ENCODE data around the gene TNFSF4. TPM values are rescaled to one million over a fixed set of nuclear protein-coding genes. Genes with fewer than 3 reads are reported as not detected.

TNFSF4 gene
- polyA plus RNA-seq, 1 donor (not counting 4 experiments of a cell fraction or from before 2014, with no cell fraction given) = 1.2 TPM

- H3K27ac ChIP-seq (ENCODE audit: control insufficient read depth, insufficient read depth, low read length) = no peak overlapping the region
- no peaks in the 10 kb centered on the region for H3K9me1 ChIP-seq (ENCODE audit: control insufficient read depth, extremely low read depth, insufficient read depth, low read length)
- FAIRE-seq (no peak), DNase-seq (ENCODE audit: low read depth, low spot score) (no peak)
- H3K4me2 ChIP-seq (ENCODE audit: control insufficient read depth, extremely low read depth, insufficient read depth, low read depth, low read length) = no peak overlapping the region
- no peak overlapping the region for H3K4me3 ChIP-seq (ENCODE audit: control insufficient read depth in 2 of 3, extremely low read depth in 1 of 3, insufficient read depth in 2 of 3, low read depth in 1 of 3, low read length in 3 of 3)
- no peaks in the 10 kb centered on the region for H3K4me1 ChIP-seq (ENCODE audit: control insufficient read depth, extremely low read depth, insufficient read depth, low read length)
- no peak overlapping the region for H3K9ac ChIP-seq (ENCODE audit: control insufficient read depth, extremely low read depth, insufficient read depth, low read length)
- no peaks in the 10 kb centered on the region for H3K27me3 ChIP-seq (ENCODE audit: control insufficient read depth, extremely low read depth, insufficient read depth, low read length)
- peaks cover 4% of the 10 kb centered on the region for H3K9me3 ChIP-seq (ENCODE audit: control insufficient read depth, low read depth, low read length)
- TF ChIP-seq CTCF (optimal IDR thresholded peaks at IDR 0.05 in 1 of 3, IDR thresholded peaks at IDR 0.05 in 1 of 3, conservative IDR thresholded peaks at IDR 0.05 in 1 of 3; ENCODE audit: extremely low read depth in 1 of 3, insufficient read depth in 2 of 3, low read length in 3 of 3) (no peak), EZH2 (IDR thresholded peaks at IDR 0.05; ENCODE audit: low read length) (no peak)
- no peaks in the 10 kb centered on the region for H3K79me2 ChIP-seq (ENCODE audit: control insufficient read depth, insufficient read depth, low read length)
- H2AFZ ChIP-seq (ENCODE audit: control insufficient read depth, low read length) = no peak overlapping the region
- no peaks in the 10 kb centered on the region for H3K36me3 ChIP-seq (ENCODE audit: control insufficient read depth in 2 of 2, extremely low read depth in 1 of 2, insufficient read depth in 2 of 2, low read length in 2 of 2)
- dilution Hi-C loops (cut with MboI; ENCODE audit: extremely low pct_ligation_motif_present, low sequenced_read_pairs) = no loop called here
- H4K20me1 ChIP-seq (ENCODE audit: control insufficient read depth, extremely low read depth, insufficient read depth, low read length) = no peaks in the 10 kb centered on the region
Observed at GRCh38 chr1:173243300-173243699, 36.2 kb upstream of the TNFSF4 start.

GRCh38 chr1:173241528-173242347 is 34.6 kb upstream of the TNFSF4 start:
- Histone ChIP-seq H3K36me3 (ENCODE audit: control insufficient read depth in 2 of 2, extremely low read depth in 1 of 2, insufficient read depth in 2 of 2, low read length in 2 of 2) (no peaks in the 10 kb centered on the region), H3K4me2 (ENCODE audit: control insufficient read depth, extremely low read depth, insufficient read depth, low read depth, low read length) (no peak overlapping the region), H3K9ac (ENCODE audit: control insufficient read depth, extremely low read depth, insufficient read depth, low read length) (no peak overlapping the region), H4K20me1 (ENCODE audit: control insufficient read depth, extremely low read depth, insufficient read depth, low read length) (no peaks in the 10 kb centered on the region), H3K9me1 (ENCODE audit: control insufficient read depth, extremely low read depth, insufficient read depth, low read length) (no peaks in the 10 kb centered on the region), H3K4me3 (ENCODE audit: control insufficient read depth in 2 of 3, extremely low read depth in 1 of 3, insufficient read depth in 2 of 3, low read depth in 1 of 3, low read length in 3 of 3) (no peak overlapping the region), H3K9me3 (ENCODE audit: control insufficient read depth, low read depth, low read length) (peaks cover 4% of the 10 kb centered on the region), H3K79me2 (ENCODE audit: control insufficient read depth, insufficient read depth, low read length) (no peaks in the 10 kb centered on the region), H2AFZ (ENCODE audit: control insufficient read depth, low read length) (no peak overlapping the region), H3K27me3 (ENCODE audit: control insufficient read depth, extremely low read depth, insufficient read depth, low read length) (no peaks in the 10 kb centered on the region), H3K4me1 (ENCODE audit: control insufficient read depth, extremely low read depth, insufficient read depth, low read length) (no peaks in the 10 kb centered on the region), H3K27ac (ENCODE audit: control insufficient read depth, insufficient read depth, low read length) (no peak overlapping the region)
- FAIRE-seq (no peak), DNase-seq (ENCODE audit: low read depth, low spot score) (no peak)
- TF ChIP-seq CTCF (optimal IDR thresholded peaks at IDR 0.05 in 1 of 3, IDR thresholded peaks at IDR 0.05 in 1 of 3, conservative IDR thresholded peaks at IDR 0.05 in 1 of 3; ENCODE audit: extremely low read depth in 1 of 3, insufficient read depth in 2 of 3, low read length in 3 of 3) (no peak), EZH2 (IDR thresholded peaks at IDR 0.05; ENCODE audit: low read length) (no peak)
- dilution Hi-C loops (cut with MboI; ENCODE audit: extremely low pct_ligation_motif_present, low sequenced_read_pairs) = no loop called here

Data from keratinocyte (primary cell).